Gastrocnemius medialis (tissue), 4 donors: ENCODE results near the gene PIH1D2. TPM values are rescaled to one million over a fixed set of nuclear protein-coding genes. Genes with fewer than 3 reads are reported as not detected.

Experiments used
- ATAC-seq, 2 donors: fragments of 150-250 bp; one replicate each; pipeline ENCODE4 v1.9.1; 2016
- DNase-seq, 2 donors: peaks; one replicate each; pipeline ENCODE4 v3.0.0-alpha.2; 2019
- H3K27ac ChIP-seq, 4 donors: fragments of 200-600 bp; sonication (generic); 1 replicate in 1 of 4; 2 replicates in 3 of 4; pipeline ENCODE4 v1.5.1; 2016 to 2018; ENCODE audit warnings: mild to moderate bottlenecking in 2 of 4, moderate library complexity in 1 of 4
- H3K27me3 ChIP-seq, 3 donors: fragments of 200-600 bp; sonication (generic) in 2 of 3; 1 replicate in 1 of 3; 2 replicates in 2 of 3; pipeline versions ENCODE4 v1.5.1 to v1.6.0; 2016 to 2019; ENCODE audit warnings: mild to moderate bottlenecking in 1 of 3, moderate library complexity in 1 of 3
- H3K36me3 ChIP-seq, 2 donors: fragments of 200-600 bp; sonication (generic) in 1 of 2; one replicate each; pipeline ENCODE4 v1.5.1; 2017 to 2018
- H3K4me1 ChIP-seq, 2 donors: fragments of 200-600 bp; sonication (generic) in 1 of 2; one replicate each; pipeline ENCODE4 v1.5.1; 2016 to 2017; ENCODE audit warnings: mild to moderate bottlenecking in 2 of 2
- H3K4me3 ChIP-seq, 4 donors: fragments of 200-600 bp; sonication (generic) in 3 of 4; 1 replicate in 1 of 4; 2 replicates in 3 of 4; pipeline ENCODE4 v1.5.1; 2016 to 2019; ENCODE audit warnings: mild to moderate bottlenecking in 2 of 4
- H3K9me3 ChIP-seq, 3 donors: fragments of 200-600 bp; sonication (generic) in 2 of 3; 1 replicate in 1 of 3; 2 replicates in 2 of 3; pipeline ENCODE4 v1.5.1; 2016 to 2019
- CTCF ChIP-seq, 5 experiments: fragments of 450-650 bp in 3 of 5; fragments of 200-600 bp in 2 of 5; sonication (generic) in 2 of 5; IDR thresholded peaks in 4 of 5; conservative IDR thresholded peaks in 1 of 5; 1 replicate in 4 of 5; 2 replicates in 1 of 5; pipeline ENCODE4 v1.5.1; 2016 to 2019; ENCODE audit warnings: antibody characterized with exemption in 5 of 5, mild to moderate bottlenecking in 3 of 5, moderate library complexity in 3 of 5
- POLR2A ChIP-seq, 2 donors: fragments of 450-650 bp; IDR thresholded peaks; one replicate each; pipeline ENCODE4 v1.6.1; 2017; ENCODE audit warnings: antibody characterized with exemption in 2 of 2, mild to moderate bottlenecking in 2 of 2, moderate library complexity in 2 of 2
- in situ Hi-C, 4 donors: fragments of 200-750 bp; cut with MboI; loops; one replicate each; pipeline versions ENCODE4 v1.15.0 to v1.8.0; 2017; ENCODE audit warnings: low sequenced_read_pairs in 4 of 4
- intact Hi-C: fragments of 100-400 bp; cut with DNase I; formaldehyde crosslinking; loops from one replicate; pipeline ENCODE4 v1.15.1; 2023; ENCODE audit warnings: low total_unique reads
- total RNA-seq, 4 donors: library from RNA; depleted of rRNA; stranded (reverse); fragments of >200 nt; gene quantifications; one replicate each; pipeline versions ENCODE4 v1.1.0 to v1.2.3, GENCODE V29; 2016

The PIH1D2 gene
- total RNA-seq, 4 donors from 2014 or later: 0.42 to 1.6 (median 0.92) TPM

- intact Hi-C loops (no loop called here), in situ Hi-C loops (no loop called here)
- no peak for ATAC-seq
- Histone ChIP-seq H3K36me3 (peaks cover 3 to 55% of the 10 kb centered on the region in 2 donors), H3K4me3 (no peak overlapping the region), H3K9me3 (no peaks in the 10 kb centered on the region), H3K27me3 (no peaks in the 10 kb centered on the region), H3K4me1 (no peaks in the 10 kb centered on the region), H3K27ac (no peak overlapping the region)
- no peak for DNase-seq
- no peak for TF ChIP-seq POLR2A (IDR thresholded peaks at IDR 0.05)
- no peak for TF ChIP-seq CTCF (IDR thresholded peaks at IDR 0.05 in 4 of 5, conservative IDR thresholded peaks at IDR 0.05 in 1 of 5)
Observed at GRCh38 chr11:112062923-112063322, 10.9 kb downstream of the PIH1D2 start.

- Histone ChIP-seq H3K36me3 (peaks cover 5 to 81% of the 10 kb centered on the region in 2 donors), H3K4me3 (no peak overlapping the region), H3K9me3 (no peaks in the 10 kb centered on the region), H3K27me3 (no peaks in the 10 kb centered on the region), H3K4me1 (no peaks in the 10 kb centered on the region), H3K27ac (no peak overlapping the region)
- intact Hi-C loops (no loop called here), in situ Hi-C loops (no loop called here)
- TF ChIP-seq POLR2A (IDR thresholded peaks at IDR 0.05): no peak
- no peak for TF ChIP-seq CTCF (IDR thresholded peaks at IDR 0.05 in 4 of 5, conservative IDR thresholded peaks at IDR 0.05 in 1 of 5)
- ATAC-seq (no peak), DNase-seq (no peak)
Observed at GRCh38 chr11:112058103-112058502, 15.7 kb downstream of the PIH1D2 start.

GRCh38 chr11:112057170-112057569 lies 16.6 kb downstream of the PIH1D2 start:
- peaks cover 5 to 81% of the 10 kb centered on the region in 2 donors for H3K36me3 ChIP-seq
- in situ Hi-C loops: no loop called here
- no peaks in the 10 kb centered on the region for H3K27me3 ChIP-seq
- ATAC-seq (no peak), DNase-seq (no peak)
- TF ChIP-seq POLR2A (IDR thresholded peaks at IDR 0.05) (no peak), CTCF (IDR thresholded peaks at IDR 0.05 in 4 of 5, conservative IDR thresholded peaks at IDR 0.05 in 1 of 5) (no peak)
- H3K4me3 ChIP-seq: no peak overlapping the region
- H3K27ac ChIP-seq: no peak overlapping the region
- intact Hi-C loops: no loop called here
- no peaks in the 10 kb centered on the region for H3K9me3 ChIP-seq
- H3K4me1 ChIP-seq: no peaks in the 10 kb centered on the region

GRCh38 chr11:112051768-112052167 lies 22.0 kb downstream of the PIH1D2 start:
- Histone ChIP-seq H3K27me3 (no peaks in the 10 kb centered on the region), H3K27ac (no peak overlapping the region), H3K4me1 (peaks cover 0 to 4% of the 10 kb centered on the region in 2 donors), H3K4me3 (no peak overlapping the region), H3K36me3 (peaks cover 5 to 72% of the 10 kb centered on the region in 2 donors), H3K9me3 (no peaks in the 10 kb centered on the region)
- ATAC-seq: no peak
- intact Hi-C loops: no loop called here
- no peak for DNase-seq
- in situ Hi-C loops: no loop called here
- TF ChIP-seq POLR2A (IDR thresholded peaks at IDR 0.05) (no peak), CTCF (IDR thresholded peaks at IDR 0.05 in 4 of 5, conservative IDR thresholded peaks at IDR 0.05 in 1 of 5) (no peak)

GRCh38 chr11:112050721-112051120 lies 23.1 kb downstream of the PIH1D2 start:
- H3K36me3 ChIP-seq: peaks cover 5 to 79% of the 10 kb centered on the region in 2 donors
- no peak for ATAC-seq

More at GRCh38 chr11:112050721-112051120, 23.1 kb downstream of the PIH1D2 start:
- intact Hi-C loops (no loop called here), in situ Hi-C loops (no loop called here)
- TF ChIP-seq POLR2A (IDR thresholded peaks at IDR 0.05) (no peak), CTCF (IDR thresholded peaks at IDR 0.05 in 4 of 5, conservative IDR thresholded peaks at IDR 0.05 in 1 of 5) (no peak)
- H3K27me3 ChIP-seq: no peaks in the 10 kb centered on the region
- DNase-seq: no peak
- peaks cover 0 to 4% of the 10 kb centered on the region in 2 donors for H3K4me1 ChIP-seq
- H3K4me3 ChIP-seq: no peak overlapping the region
- no peaks in the 10 kb centered on the region for H3K9me3 ChIP-seq
- no peak overlapping the region for H3K27ac ChIP-seq
